Measurements from ENCODE around the gene VEGFC. TPM values are rescaled to one million over a fixed set of nuclear protein-coding genes. Genes with fewer than 3 reads are reported as not detected.

Gene VEGFC
- total and polyA plus RNA-seq, 10 of the 15 experiments (the other 5 are each of a cell fraction or from before 2014, with no cell fraction given): 0.03 to 0.04 TPM; not detected in 8

DNA sequence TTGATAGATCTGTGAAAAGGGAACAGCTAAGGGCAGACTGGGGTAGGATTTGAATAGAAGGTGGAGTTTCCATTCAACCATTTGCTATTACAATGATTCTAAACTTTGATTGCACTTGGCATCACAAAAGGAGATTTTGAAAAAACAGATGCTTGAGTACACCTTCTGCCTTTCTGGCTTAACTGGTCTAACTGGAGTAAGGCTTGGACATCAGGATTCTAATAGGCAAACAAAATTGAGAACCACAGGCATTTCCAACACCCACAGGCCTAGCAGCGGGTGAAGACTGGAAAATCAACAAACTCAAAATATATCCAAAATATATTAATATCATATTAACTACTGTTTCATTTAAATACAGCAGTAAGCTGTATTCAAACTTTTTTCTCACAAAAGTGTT, 1.9 kb upstream of the VEGFC start:
- no peak for TF ChIP-seq PML (IDR thresholded peaks at IDR 0.05; ENCODE audit: low read length)
- no peak for TF ChIP-seq CHD4 (IDR thresholded peaks at IDR 0.05)
- TF ChIP-seq, protein P1, sequence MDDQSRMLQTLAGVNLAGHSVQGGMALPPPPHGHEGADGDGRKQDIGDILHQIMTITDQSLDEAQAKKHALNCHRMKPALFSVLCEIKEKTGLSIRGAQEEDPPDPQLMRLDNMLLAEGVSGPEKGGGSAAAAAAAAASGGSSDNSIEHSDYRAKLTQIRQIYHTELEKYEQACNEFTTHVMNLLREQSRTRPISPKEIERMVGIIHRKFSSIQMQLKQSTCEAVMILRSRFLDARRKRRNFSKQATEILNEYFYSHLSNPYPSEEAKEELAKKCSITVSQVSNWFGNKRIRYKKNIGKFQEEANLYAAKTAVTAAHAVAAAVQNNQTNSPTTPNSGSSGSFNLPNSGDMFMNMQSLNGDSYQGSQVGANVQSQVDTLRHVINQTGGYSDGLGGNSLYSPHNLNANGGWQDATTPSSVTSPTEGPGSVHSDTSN (IDR thresholded peaks at IDR 0.05; ENCODE audit: insufficient replicate concordance, low read depth, low read length): no peak
- TF ChIP-seq JUND (IDR thresholded peaks at IDR 0.05; ENCODE audit: low read depth, low read length): no peak
- TF ChIP-seq BMI1 (IDR thresholded peaks at IDR 0.05; ENCODE audit: borderline replicate concordance): no peak
- no peak for TF ChIP-seq NRF1 (conservative IDR thresholded peaks at IDR 0.05; ENCODE audit: low read depth, low read length)
- TF ChIP-seq FOXM1 (IDR thresholded peaks at IDR 0.05; ENCODE audit: low read depth, low read length): no peak
- no peak for TF ChIP-seq JUNB (IDR thresholded peaks at IDR 0.05)
- TF ChIP-seq SUZ12 (IDR thresholded peaks at IDR 0.05; ENCODE audit: unreplicated experiment): no peak
- no peak for TF ChIP-seq KDM1A (IDR thresholded peaks at IDR 0.05; ENCODE audit: borderline replicate concordance)
- Histone ChIP-seq H3K36me3 (ENCODE audit: control insufficient read depth in 2 of 2, insufficient read depth in 2 of 2, low read length in 1 of 2) (no peaks in the 10 kb centered on the region), H3K4me1 (ENCODE audit: control insufficient read depth, insufficient read depth, low read length) (no peaks in the 10 kb centered on the region), H3K27me3 (replicated peaks in 1 of 2; ENCODE audit: control insufficient read depth in 2 of 2, insufficient read depth in 2 of 2, low read length in 1 of 2) (peaks cover 3 to 13% of the 10 kb centered on the region in 2 experiments; a peak in 3 of 4 replicates), H3K79me2 (ENCODE audit: control insufficient read depth, insufficient read depth, low read length) (no peaks in the 10 kb centered on the region), H3K27ac (ENCODE audit: control insufficient read depth, insufficient read depth) (no peak overlapping the region), H4K20me1 (ENCODE audit: control insufficient read depth, insufficient read depth) (no peaks in the 10 kb centered on the region), H2AFZ (ENCODE audit: control insufficient read depth, low read depth, low read length) (no peak overlapping the region), H3K4me3 (no peak overlapping the region), H3K9me3 (replicated peaks; ENCODE audit: control insufficient read depth, insufficient read depth, low read length) (no peaks in the 10 kb centered on the region), H3K4me2 (ENCODE audit: control insufficient read depth, insufficient read depth) (no peak overlapping the region), H3K9ac (ENCODE audit: control insufficient read depth, insufficient read depth, low read length) (no peak overlapping the region)
- ATAC-seq (no peak), FAIRE-seq (no peak), DNase-seq (ENCODE audit: low read depth, low spot score) (no peak)
- no TSS peak for BruUV-seq (replicated peaks)
- 0% methylated on average over 1 of the region's 1 CpG for WGBS (ENCODE audit: insufficient coverage, insufficient replicate concordance, low lambda C conversion rate, missing lambda C conversion rate)
- SMC1A ChIA-PET (ENCODE audit: uncharacterized antibody, unreplicated experiment): interaction anchor here (0.8 kb wide), 1 partner anchor 9 kb away, joined by 5 read pairs; no protein-coding TSS in a partner anchor
- RAD21 ChIA-PET (ENCODE audit: unreplicated experiment): no interaction called here
- intact Hi-C loops (cut with micrococcal nuclease; ENCODE audit: unreplicated experiment): loop anchor here (10.0 kb wide), 1 partner anchor 540 kb away; no protein-coding TSS in a partner anchor
- CTCF ChIA-PET: interaction anchor here (0.8 to 1.4 kb wide), 3 partner anchors 9 to 252 kb away, joined by 3 to 5 read pairs (median 4); no protein-coding TSS in a partner anchor
- in situ Hi-C loops (cut with MboI): no loop called here
- POLR2A ChIA-PET: no interaction called here
